HG02678 (cell line): Measurements from ENCODE around the gene AHCYL2.
"Not testable (repeated sequence)": the region's sequence is repeated elsewhere in the genome, so short reads cannot be mapped to it uniquely, and the experiment has no call there.

Experiments
- ATAC-seq: cut with Tn5 transposase; IDR thresholded peaks from one replicate; pipeline ENCODE4 v1.9.1; 2021; ENCODE audit warnings: mild to moderate bottlenecking, moderate library complexity; ENCODE audit not compliant: unreplicated experiment

AHCYL2 gene

DNA sequence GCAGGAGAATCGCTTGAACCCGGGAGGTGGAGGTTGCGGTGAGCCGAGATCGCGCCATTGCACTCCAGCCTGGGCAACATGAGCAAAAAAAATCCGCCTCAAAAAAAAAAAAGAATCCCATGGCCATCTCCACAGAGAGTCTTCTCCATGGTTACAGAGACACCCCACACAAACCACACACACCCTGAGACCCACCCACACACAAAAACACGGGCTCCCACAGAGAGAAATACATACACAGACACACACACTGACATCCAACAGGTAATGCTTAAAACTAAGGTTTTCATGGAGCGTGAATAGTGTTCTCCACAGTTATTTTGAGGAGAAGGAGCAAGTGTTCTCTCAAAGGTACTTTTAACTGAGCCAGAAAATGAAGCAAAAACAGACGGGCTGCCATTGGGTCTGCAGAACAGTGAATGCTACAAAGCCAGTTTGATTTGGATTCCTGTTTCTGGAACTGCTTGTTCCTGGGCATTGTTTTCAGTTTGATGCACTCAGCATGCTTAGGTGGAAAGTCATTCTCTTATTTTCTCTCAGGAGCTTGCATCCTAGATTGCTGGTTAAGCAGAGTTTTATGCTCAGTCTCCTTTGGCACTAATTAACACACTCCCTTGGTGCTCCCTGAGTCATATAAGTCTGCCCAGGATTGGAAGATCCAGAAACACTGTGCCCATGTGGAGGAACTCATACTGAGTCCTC lies 15.4 kb downstream of the AHCYL2 start:
- ATAC-seq: no peak

DNA sequence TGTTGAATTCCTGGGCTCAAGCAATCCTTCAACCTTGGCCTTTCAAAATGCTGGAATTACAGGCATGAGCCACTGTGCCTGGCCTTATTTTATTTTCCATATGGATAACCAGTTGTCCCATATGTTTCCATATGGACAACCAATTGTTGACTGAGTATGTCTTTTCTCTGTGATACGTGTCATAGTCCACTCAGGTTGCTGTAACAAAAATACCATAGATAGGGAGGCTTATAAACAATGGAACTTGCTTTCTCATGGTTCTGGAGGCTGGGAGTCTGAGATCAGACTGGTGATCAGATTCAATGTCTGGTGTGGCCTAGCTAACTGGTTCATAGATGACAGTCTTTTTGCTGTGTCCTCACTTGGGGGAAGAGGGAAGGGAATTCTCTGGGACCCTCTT lies 19.4 kb downstream of the AHCYL2 start:
- no peak for ATAC-seq

DNA sequence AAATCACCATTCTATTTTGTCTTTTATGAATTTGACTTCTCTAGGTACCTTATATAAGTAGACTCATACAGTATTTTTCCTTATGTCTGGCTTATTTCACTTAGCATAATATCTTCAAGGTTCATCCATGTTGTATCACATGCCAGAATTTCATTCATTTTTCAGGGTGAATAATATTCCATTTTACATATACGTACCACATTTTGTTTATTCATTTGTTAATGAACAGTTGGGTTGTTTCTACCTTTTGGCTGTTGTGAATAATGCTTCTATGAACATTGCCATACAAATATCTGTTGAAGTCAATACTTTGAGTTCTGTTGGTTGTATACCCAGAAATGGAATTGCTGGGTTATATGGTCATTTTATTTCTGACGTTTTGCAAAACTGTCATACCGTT lies 20.7 kb downstream of the AHCYL2 start:
- no peak for ATAC-seq

DNA sequence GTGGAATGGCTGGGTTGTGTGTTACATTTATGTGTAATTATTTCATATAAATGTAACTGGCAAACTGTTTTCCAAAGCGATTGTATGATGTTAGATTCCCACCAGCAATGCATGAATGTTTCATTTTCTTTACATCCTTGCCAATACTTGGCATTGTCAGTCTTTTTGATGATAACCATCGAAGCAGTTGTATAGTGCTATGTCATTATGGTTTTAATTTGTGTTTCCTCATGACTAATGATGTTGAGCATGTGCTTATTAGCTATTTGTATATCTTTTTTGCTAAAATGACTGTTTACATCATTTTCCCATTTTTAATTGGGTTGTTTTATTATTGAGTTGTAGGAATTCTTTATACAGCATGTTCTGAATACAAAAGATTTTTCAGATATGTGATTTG lies 22.3 kb downstream of the AHCYL2 start:
- no peak for ATAC-seq

DNA sequence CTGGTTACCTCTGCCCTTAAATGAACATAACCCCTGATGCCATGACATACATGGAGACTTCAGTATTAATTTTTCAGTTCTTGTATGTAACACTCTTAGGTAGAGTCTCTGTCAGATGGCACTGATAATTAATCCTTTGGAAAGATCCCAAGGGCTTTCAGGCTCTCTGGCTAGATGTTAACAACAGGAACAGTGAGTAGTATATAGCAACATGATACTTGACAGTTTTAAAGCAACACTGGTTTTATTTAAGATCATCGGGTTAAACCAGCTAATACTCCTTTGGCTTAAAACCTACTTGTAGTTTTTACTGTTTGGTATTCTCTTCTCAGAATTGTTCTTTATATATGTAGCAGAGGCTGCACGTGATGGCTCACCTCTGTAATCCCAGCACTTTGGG lies 27.3 kb downstream of the AHCYL2 start:
- ATAC-seq: no peak

DNA sequence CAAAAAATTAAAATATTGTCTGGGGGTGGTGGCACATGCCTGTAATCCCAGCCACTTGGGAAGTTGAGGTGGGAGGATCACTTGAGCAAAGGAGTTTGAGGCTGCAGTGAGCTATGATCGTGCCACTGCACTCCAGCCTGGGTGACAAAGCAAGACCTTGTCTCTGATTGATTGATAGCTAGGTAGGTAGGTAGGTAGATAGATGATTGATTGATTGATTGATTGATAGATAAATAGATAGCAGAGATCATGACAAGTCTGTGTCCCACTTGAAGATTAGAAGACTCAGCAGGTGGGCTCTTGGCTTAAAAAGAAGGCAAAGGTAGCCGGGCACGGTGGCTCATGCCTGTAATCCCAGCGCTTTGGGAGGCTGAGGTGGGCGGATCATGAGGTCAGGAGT lies 27.8 kb downstream of the AHCYL2 start:
- not testable (repeated sequence) for ATAC-seq

DNA sequence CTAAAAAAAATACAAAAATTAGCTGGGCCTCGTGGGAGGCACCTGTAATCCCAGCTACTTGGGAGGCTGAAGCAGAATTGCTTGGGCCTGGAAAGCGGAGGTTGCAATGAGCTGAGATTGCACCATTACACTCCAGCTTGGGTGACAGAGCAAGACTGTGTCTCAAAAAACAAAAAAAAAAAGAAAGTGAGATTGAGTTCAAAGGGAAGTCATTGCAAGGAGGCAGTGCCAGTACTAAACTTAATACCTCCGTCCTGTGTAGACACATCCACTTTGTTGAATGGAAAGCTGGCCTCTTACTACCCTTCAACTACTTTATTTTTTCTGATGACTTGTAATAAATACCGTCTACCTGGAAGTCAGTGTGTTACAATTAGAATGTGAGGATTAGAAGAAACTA lies 31.0 kb downstream of the AHCYL2 start:
- ATAC-seq: no peak

DNA sequence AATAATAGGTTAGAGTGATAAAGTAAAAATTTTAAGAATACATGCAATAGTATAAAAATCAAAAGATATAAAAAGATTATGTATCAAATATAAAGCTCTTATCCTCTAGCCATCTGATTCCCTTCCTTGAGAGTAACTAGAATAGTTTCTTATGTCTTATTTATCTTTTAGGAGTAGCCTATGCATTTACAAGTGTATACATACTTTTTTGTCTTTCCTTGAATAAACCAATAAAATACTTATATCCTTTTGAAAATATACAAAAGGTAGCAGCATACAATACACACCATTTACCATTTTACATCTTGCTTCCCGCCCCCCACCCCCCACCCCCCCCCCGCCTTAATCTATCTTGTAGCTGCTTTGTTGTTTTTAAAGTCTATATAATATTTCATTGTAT lies 31.4 kb downstream of the AHCYL2 start:
- no peak for ATAC-seq

DNA sequence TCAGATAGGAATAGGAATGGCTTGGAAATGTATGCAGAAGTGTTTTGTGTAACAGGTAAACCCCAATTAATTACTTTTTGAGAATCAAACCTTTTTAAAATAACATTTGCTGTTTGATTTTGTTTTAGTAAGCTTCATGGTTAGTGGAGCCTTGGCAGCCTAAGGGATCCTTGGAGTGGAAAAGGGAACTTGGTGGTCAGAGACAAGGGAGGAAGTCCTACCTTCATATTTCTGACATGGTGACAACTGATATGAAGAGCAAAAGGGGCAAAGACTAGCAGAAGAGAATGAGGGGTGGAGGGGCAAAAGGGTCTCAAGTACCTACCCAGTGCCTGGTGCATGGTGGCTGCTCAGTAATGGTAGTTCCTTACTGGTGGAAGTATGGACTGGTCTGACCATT lies 32.3 kb downstream of the AHCYL2 start:
- ATAC-seq: no peak

DNA sequence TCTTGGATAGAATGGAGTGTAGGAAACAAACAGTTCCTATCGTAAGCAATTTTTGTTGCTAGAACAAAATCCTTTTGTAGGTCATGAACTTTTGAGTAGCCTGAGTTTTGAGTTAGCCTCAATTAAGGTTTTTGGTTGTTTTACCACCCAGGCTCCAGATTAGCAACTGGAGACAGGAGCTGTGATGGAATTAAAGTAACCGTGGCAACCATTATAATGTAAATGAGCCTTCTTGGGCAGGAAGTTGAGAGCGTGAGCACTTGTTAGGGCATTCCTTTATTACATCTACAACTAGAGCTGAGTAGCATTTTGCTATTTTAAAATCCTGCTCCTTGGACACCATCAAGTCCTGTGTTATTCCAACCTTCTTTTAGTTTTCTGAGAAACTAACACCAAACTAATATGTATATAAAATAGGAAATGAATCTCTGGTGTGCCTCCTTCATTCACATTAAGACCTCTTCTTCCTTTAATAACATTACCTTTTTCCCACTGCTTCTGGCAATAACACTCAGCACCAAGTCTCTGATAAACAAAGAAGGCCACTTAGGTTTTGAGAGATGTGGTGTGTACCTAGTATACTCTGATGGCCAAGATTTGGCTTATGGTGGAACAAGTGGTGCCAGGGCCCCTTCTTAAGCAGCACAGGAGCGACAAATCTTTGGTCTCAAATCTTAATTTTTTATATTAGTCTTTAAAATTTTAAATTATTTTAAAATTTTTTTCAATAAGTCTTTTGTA lies 34.0 kb downstream of the AHCYL2 start:
- no peak for ATAC-seq

DNA sequence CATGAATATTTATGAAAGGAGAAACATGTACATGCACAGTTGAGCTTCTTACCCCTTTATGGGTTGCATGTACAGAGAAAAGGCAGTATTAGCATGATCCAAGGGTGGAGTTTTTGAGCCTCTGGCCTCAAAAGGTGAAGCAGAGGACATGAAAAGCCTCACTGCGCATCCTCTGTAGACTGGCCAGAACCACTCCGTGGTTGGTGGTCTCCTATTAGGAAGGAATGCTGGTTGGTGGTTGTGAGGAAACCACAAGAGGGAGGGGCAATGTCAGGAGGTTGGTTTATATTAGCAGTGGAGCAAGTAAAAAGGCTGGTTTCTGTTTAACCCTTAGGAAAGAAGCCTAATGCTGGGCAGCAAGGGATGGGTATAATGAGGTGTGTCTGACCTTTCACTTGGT lies 37.5 kb downstream of the AHCYL2 start:
- no peak for ATAC-seq

DNA sequence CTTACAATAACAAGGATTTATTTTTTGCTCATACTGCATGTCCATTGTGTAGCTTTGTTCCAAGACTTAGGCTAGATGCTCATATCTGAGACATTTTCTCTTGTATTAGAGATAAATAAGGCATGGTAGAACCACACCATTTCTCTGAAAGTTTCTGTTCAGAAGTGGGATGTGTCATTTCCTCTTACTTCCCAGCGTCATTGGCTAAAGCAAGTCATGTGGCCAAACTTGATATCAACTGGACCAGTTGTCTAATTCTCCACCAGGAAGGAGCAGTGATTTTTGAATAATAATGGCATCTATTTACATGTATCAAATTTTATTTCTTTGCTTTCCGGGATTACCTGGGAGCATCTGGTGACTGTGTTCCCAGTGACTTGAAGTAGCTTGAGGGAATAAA lies 38.3 kb downstream of the AHCYL2 start:
- ATAC-seq: no peak

DNA sequence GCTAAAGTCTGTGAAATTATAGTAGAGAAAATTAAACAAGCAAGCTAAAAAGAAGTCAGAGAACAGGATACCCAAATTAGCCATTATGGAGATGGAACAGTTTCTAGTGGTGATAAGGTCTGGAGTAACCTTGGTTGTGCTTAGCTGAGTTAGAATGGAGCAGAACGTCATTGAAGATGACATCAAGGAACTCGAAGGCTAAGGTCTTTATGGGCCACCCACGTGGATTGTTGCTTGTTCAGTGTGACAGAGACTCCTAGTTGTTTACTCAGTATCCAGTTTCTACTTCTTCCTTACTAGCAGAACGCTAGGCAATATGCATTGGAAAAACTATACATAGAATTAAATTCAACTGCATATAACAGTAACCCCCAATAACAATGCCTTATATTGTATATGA lies 39.7 kb downstream of the AHCYL2 start:
- no peak for ATAC-seq

DNA sequence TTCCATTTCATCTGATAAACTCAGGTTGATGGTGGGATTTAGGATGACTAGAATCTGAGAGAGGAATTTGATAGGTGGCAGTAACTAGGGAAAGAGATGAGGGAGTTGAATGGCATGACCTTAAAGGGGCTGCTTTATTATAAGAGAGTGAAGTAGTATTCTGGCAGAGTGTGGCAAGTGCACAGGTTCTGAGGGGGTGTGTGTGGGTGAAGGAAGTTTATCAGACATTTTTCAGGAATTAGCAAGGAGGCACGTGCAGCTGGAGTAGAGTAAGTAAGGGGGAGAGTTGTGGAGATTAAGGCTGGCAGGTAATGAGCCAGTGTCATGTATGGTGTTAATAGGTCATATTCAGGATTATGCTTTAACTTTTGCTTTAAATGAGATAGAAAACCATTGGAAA lies 40.5 kb downstream of the AHCYL2 start:
- ATAC-seq: no peak

DNA sequence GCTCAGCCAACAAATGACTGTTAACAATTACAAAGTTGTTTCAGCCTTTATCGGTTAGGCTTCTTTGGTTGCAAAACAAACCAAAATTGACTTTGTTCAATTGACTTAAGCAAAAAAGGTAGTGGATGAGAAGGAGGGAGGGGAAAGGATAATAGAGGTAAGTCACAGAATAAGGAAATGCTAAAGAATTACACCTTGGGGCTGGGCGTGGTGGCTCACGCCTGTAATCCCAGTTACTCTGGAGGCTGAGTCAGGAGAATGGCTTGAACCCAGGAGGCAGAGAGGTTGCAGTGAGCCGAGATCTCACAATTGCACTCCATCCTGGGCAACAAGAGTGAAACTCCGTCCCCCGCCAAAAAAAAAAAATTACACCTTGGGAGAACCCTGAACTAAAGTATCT lies 41.4 kb downstream of the AHCYL2 start:
- ATAC-seq: no peak

DNA sequence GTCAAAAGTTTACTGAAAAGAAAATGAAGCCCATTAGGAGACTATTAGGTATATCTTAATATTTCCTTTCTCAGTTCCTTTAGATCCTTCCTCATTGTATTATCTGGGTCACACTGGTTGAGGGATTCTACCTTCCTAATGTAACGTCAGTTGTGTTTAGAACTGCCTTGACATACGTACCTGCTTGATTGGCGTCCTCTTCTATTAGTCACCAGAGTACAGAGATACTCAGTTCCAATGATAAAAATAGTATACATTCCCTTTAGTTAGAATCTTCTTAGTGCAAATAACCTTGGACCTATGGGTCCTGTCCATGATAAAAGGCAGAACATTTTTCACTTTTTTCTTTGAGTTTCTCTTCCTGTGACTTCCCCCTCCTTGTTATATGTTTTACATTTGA lies 45.2 kb downstream of the AHCYL2 start:
- no peak for ATAC-seq

DNA sequence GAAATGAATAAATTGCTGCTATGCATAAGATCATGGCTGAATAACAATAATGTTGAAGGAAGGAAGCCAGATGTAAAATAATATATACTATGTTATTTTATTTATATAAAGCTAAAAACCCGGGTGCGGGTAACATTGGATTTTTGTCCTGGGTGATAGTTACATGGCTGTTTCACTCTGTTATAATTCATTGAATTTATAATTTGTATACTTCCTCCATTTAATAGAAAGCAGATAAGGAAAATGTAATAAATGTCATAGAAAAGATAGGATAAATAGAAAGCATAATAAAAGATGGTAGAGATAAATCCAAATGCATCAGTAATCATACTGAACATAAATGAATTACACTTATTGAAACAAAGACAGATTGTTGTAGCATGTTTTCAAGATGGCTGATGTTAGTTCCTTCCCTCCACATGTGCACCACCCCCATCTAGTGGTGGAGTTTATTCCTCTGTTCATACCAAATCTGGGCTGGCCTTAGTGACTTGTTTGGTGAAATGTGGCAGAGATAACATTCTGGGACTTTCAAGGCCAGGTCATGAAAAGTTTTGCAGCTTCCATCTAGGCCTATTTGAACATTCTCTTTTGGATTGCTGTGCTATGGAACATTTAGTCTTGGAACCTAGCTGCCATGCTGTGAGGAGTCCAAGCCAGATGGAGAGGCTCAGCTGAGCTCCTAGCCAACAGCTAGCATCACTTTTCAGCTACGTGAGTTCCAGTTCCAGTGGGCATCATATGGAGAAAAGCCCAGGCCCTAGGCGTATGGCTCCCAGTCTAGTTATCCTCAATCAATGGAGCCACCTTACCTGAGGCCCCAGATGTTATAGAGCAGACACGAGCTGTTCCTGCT lies 46.9 kb downstream of the AHCYL2 start:
- ATAC-seq: no peak

DNA sequence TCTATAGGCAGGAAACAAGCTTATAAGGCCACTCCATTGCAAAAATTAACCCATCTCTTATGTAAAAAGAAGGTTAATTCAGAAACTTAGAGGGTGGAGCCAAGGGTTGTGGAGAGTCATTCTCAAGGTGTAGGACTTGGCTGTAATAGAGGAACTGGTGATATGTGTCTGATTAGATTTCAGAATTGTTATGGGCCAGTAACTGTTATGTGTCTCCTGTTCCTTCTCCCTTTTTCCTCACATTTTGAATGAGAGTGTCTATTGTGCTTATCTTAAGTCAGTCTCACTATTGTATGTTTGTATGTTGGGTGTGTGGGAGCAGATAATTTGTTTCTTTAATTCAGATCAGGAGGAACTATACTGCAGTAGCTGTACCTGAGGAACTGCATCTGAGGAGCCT lies 49.1 kb downstream of the AHCYL2 start:
- ATAC-seq: no peak

DNA sequence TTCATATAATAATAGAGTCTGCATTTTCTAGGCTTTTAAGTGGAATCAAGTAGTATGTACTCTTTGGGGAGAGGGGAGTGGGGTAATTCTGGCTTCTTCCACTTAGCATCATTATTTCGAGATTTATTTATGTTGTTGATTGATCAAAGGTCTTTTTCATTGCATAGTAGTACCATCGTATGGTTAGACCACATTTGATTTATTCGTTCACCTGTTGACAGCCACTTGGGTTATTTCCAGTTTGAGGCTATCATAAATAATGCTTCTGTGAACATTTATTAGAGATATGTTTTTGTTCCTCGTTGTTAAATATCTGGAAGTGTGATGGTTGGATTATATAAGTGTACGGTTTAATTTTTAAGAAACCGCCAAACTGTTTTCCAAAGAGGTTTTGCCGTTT lies 52.8 kb downstream of the AHCYL2 start:
- ATAC-seq: no peak

DNA sequence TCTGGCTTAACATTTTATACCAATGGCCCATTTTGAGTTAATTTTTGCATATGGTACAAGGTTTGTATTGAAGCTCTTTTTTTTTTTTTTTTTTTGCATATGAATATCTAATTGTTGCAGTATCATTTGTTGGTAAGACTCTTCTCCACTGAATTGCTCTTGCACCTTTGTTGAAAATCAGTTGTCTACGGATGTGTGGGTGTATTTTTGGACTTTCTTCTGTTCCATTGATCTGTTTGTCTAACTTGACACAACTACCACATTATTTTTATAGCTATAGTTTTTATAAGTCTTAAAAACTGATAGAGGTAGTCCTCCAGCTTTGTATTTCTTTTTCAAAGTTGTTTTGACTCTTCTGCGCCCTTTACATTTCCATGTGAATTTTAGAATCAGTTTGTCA lies 53.9 kb downstream of the AHCYL2 start:
- ATAC-seq: no peak

DNA sequence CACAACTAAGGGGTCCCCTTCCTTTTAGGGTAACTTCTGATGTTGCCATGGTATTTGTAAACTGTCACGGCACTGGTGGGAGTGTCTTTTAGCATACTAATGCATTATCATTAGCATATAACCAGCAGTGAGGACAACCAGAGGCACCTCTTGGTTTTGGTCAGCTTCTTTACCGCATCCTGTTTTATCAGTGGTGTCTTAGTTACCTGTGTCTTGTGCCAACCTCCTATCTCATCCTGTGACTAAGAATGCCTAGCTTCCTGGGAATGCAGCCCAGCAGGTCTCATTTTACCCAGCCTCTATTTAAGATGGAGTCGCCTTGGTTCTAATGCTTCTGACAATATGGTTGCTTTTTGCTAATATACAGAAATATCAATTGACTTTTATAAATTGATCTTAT lies 54.9 kb downstream of the AHCYL2 start:
- no peak for ATAC-seq

DNA sequence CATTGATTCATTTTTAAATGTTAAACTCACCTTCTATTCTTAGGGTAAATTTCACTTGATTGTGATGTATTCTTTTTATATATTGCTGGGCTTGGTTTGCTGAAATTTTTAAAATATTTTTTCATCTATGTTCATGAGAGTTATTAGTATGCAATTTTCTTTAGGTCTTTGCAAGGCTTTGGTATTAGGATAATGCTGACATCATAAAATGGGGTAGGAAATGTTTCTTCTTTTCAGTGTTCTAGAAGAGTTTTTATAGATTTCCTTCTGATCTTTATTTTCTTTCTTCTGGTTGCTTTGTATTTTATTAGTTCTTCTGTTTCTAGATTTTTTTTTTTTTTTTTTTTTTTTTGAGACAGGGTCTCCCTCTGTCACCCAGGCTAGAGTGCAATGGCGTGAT lies 56.3 kb downstream of the AHCYL2 start:
- ATAC-seq: no peak
